GM12874 (cell line): ENCODE data around the gene CHTOP.

ENCODE experiments used
- CTCF ChIP-seq: IDR thresholded peaks from 2 replicates; pipeline ENCODE4 v1.5.1; 2011; ENCODE audit warnings: low read depth, mild to moderate bottlenecking, control low read depth, low read length, moderate library complexity; ENCODE audit not compliant: insufficient read depth

CHTOP gene

GRCh38 chr1:153623101-153623500 lies 10.8 kb upstream of the CHTOP start:
- TF ChIP-seq CTCF = no peak

GRCh38 chr1:153624965-153625611 lies 8.8 kb upstream of the CHTOP start:
- TF ChIP-seq CTCF = no peak

- TF ChIP-seq CTCF = no peak
Measured at GRCh38 chr1:153626477-153626903, 7.4 kb upstream of the CHTOP start.

GRCh38 chr1:153626904-153627714 lies 6.8 kb upstream of the CHTOP start, which contains the start of gene S100A13:
S100A13 (minus strand) TSS chr1:153627505; CDS start chr1:153626472, 1,033 bp downstream.
- peak; percentile 51; the same call in 1 of the 2 replicates for TF ChIP-seq CTCF

- no peak for TF ChIP-seq CTCF
Measured at GRCh38 chr1:153627715-153628626, 5.9 kb upstream of the CHTOP start, which contains the start of gene S100A1. S100A1 (plus strand) TSS chr1:153628434; CDS start chr1:153630522, 2,088 bp downstream.

GRCh38 chr1:153628638-153629342 lies 5.1 kb upstream of the CHTOP start:
- TF ChIP-seq CTCF = no peak
